MM.1S (cell line): ENCODE data around the gene NAA60.

ENCODE experiments used
- CTCF ChIP-seq: fragments of 300-600 bp; sonication (generic); IDR thresholded peaks from 2 replicates; pipeline ENCODE4 v1.5.1; 2016; ENCODE audit warnings: antibody characterized with exemption, low read length, mixed read lengths
- EZH2 ChIP-seq: fragments of 300-600 bp; sonication (generic); optimal IDR thresholded peaks from 2 replicates; pipeline ENCODE3; 2017; ENCODE audit warnings: low read depth, mild to moderate bottlenecking, antibody characterized with exemption, low read length, mixed read lengths
- EZH2phosphoT487 ChIP-seq: fragments of 300-600 bp; sonication (generic); IDR thresholded peaks from 2 replicates; pipeline ENCODE4 v1.6.1; 2018; ENCODE audit warnings: antibody characterized with exemption, low read length

- TF ChIP-seq CTCF (no peak), EZH2 (no peak), EZH2phosphoT487 (no peak)
Observed at GRCh38 chr16:3408561-3409197, 34.8 kb upstream of the NAA60 start.
